Right renal cortex interstitium (tissue), 3 donors: ENCODE data around the gene CNTNAP2. TPM values are rescaled to one million over a fixed set of nuclear protein-coding genes. Genes with fewer than 3 reads are reported as not detected.
"Not testable (repeated sequence)": the region's sequence is repeated elsewhere in the genome, so short reads cannot be mapped to it uniquely, and the experiment has no call there.

ENCODE experiments used
- DNase-seq, 3 donors: peaks; one replicate each; pipeline ENCODE4 v3.0.0-alpha.2; 2013; ENCODE audit warnings: low read depth in 3 of 3, low spot score in 2 of 3
- polyA plus RNA-seq, 3 donors: library from polyadenylated mRNA; unstranded; fragments of 120-200 nt; gene quantifications; one replicate each; pipeline ENCODE4 v1.2.1, GENCODE V29; 2013; ENCODE audit not compliant: insufficient read length in 3 of 3

The CNTNAP2 gene
- polyA plus RNA-seq, 3 donors: 21.2 to 29.0 (median 25.8) TPM

GRCh38 chr7:148028165-148028564, 1911.6 kb downstream of the CNTNAP2 start:
- DNase-seq: no peak

GRCh38 chr7:148031019-148031418, 1914.4 kb downstream of the CNTNAP2 start:
- DNase-seq: no peak

- DNase-seq: no peak
These were observed 1915.2 kb downstream of the CNTNAP2 start for GRCh38 chr7:148031811-148032210.

GRCh38 chr7:148035950-148036349, 1919.3 kb downstream of the CNTNAP2 start:
- DNase-seq: no peak

- DNase-seq: no peak
These were observed 1920.4 kb downstream of the CNTNAP2 start for GRCh38 chr7:148037044-148037443.

GRCh38 chr7:148041156-148041555, 1924.6 kb downstream of the CNTNAP2 start:
- DNase-seq: no peak

- no peak for DNase-seq
These were observed 1926.5 kb downstream of the CNTNAP2 start for GRCh38 chr7:148042935-148043631.

- no peak for DNase-seq
These were observed 1927.6 kb downstream of the CNTNAP2 start for GRCh38 chr7:148044173-148044572.

GRCh38 chr7:148045521-148045920, 1928.9 kb downstream of the CNTNAP2 start:
- no peak for DNase-seq

GRCh38 chr7:148049068-148049467, 1932.5 kb downstream of the CNTNAP2 start:
- no peak for DNase-seq

- no peak for DNase-seq
These were observed 1934.0 kb downstream of the CNTNAP2 start for GRCh38 chr7:148050492-148051158.

GRCh38 chr7:148056406-148056805, 1939.8 kb downstream of the CNTNAP2 start:
- DNase-seq: no peak

GRCh38 chr7:148058092-148058491, 1941.5 kb downstream of the CNTNAP2 start:
- DNase-seq: no peak

GRCh38 chr7:148058753-148059152, 1942.2 kb downstream of the CNTNAP2 start:
- no peak for DNase-seq

- no peak for DNase-seq
These were observed 1944.1 kb downstream of the CNTNAP2 start for GRCh38 chr7:148060724-148061123.

- not testable (repeated sequence) for DNase-seq
These were observed 1961.5 kb downstream of the CNTNAP2 start for GRCh38 chr7:148078111-148078510.

- DNase-seq: no peak
These were observed 1962.8 kb downstream of the CNTNAP2 start for GRCh38 chr7:148079206-148080080.

GRCh38 chr7:148083448-148083847, 1966.8 kb downstream of the CNTNAP2 start:
- DNase-seq: no peak

- DNase-seq: peak; percentile 47 to 72 (median 67)
These were observed 1967.5 kb downstream of the CNTNAP2 start for GRCh38 chr7:148084138-148084537.

GRCh38 chr7:148091882-148092281, 1975.3 kb downstream of the CNTNAP2 start:
- no peak for DNase-seq
